SK-N-SH (cell line): Measurements from ENCODE around the gene ACBD6. TPM values are rescaled to one million over a fixed set of nuclear protein-coding genes. Genes with fewer than 3 reads are reported as not detected.

ENCODE experiments used
- CTCF ChIA-PET: fragments of 300-600, 350-600 bp; formaldehyde crosslinking; extraction: SDS; loops from one replicate; lab custom pipeline; 2021; lab: Yijun Ruan, JAX
- POLR2A ChIA-PET: fragments of 350-600 bp; sonication (Branson Sonifier 250); formaldehyde crosslinking; extraction: SDS; loops from one replicate; lab custom pipeline; 2020; ENCODE audit warnings: antibody characterized with exemption, inconsistent platforms; lab: Yijun Ruan, JAX
- DNase-seq: peaks from one replicate; pipeline ENCODE4 v3.0.0; 2012
- H2AFZ ChIP-seq: fragments of 200-600 bp; sonication (generic); 2 replicates; pipeline ENCODE4 v1.8.1; 2016; ENCODE audit warnings: antibody characterized with exemption, mild to moderate bottlenecking, low read depth
- H3F3A ChIP-seq: fragments of 200-600 bp; sonication (generic); replicated peaks from 2 replicates; pipeline ENCODE3; 2016; ENCODE audit warnings: antibody characterized with exemption, mild to moderate bottlenecking; ENCODE audit not compliant: insufficient read depth
- H3K27ac ChIP-seq, 2 experiments: fragments of 200-500 bp in 1 of 2; fragments of 200-600 bp in 1 of 2; sonication (Bioruptor generic) in 1 of 2; sonication (generic), shearing (Covaris generic) in 1 of 2; 2 replicates each; pipeline versions ENCODE4 v1.5.1 to v1.6.1; 2014 to 2016; ENCODE audit warnings: low read depth in 2 of 2, inconsistent platforms in 1 of 2, low read length in 1 of 2, mild to moderate bottlenecking in 1 of 2, mixed read lengths in 1 of 2
- H3K27me3 ChIP-seq: fragments of 200-600 bp; sonication (generic), shearing (Covaris generic); 2 replicates; pipeline ENCODE4 v1.6.1; 2016; ENCODE audit warnings: mixed run types; ENCODE audit not compliant: insufficient read depth
- H3K36me3 ChIP-seq, 2 experiments: fragments of 200-500 bp in 1 of 2; fragments of 200-600 bp in 1 of 2; sonication (Bioruptor generic) in 1 of 2; sonication (generic) in 1 of 2; replicated peaks in 1 of 2; 2 replicates each; pipeline versions ENCODE3 to v1.5.1; 2014 to 2016; ENCODE audit warnings: low read length in 1 of 2, mild to moderate bottlenecking in 1 of 2; ENCODE audit not compliant: insufficient read depth in 2 of 2, control insufficient read depth in 1 of 2
- H3K4me1 ChIP-seq, 2 experiments: fragments of 200-500 bp in 1 of 2; fragments of 200-600 bp in 1 of 2; sonication (Bioruptor generic) in 1 of 2; sonication (generic), shearing (Covaris generic) in 1 of 2; 2 replicates each; pipeline versions ENCODE4 v1.5.1 to v1.6.1; 2014 to 2016; ENCODE audit warnings: low read depth in 1 of 2, low read length in 1 of 2, mixed run types in 1 of 2; ENCODE audit not compliant: insufficient read depth in 2 of 2, control insufficient read depth in 1 of 2
- H3K4me2 ChIP-seq: fragments of 200-600 bp; sonication (generic), shearing (Covaris generic); 2 replicates; pipeline ENCODE4 v1.6.1; 2017; ENCODE audit warnings: mixed run types
- H3K4me3 ChIP-seq, 2 experiments: fragments of 200-500 bp in 1 of 2; fragments of 200-600 bp in 1 of 2; sonication (Bioruptor generic) in 1 of 2; sonication (generic), shearing (Covaris generic) in 1 of 2; 2 replicates each; pipeline versions ENCODE4 v1.5.1 to v1.8.1; 2014 to 2016; ENCODE audit warnings: low read depth in 2 of 2, inconsistent platforms in 1 of 2, low read length in 1 of 2, mild to moderate bottlenecking in 1 of 2, mixed read lengths in 1 of 2, moderate library complexity in 1 of 2
- H3K79me2 ChIP-seq: fragments of 200-600 bp; sonication (generic); 2 replicates; pipeline ENCODE4 v1.8.1; 2017; ENCODE audit warnings: mild to moderate bottlenecking; ENCODE audit not compliant: insufficient read depth
- H3K9ac ChIP-seq: fragments of 200-600 bp; sonication (generic); 2 replicates; pipeline ENCODE4 v1.6.1; 2017; ENCODE audit warnings: mixed run types
- H3K9me2 ChIP-seq: fragments of 200-600 bp; sonication (generic); 2 replicates; pipeline ENCODE4 v1.6.1; 2017; ENCODE audit warnings: mixed run types
- H3K9me3 ChIP-seq: fragments of 200-600 bp; sonication (generic); 2 replicates; pipeline ENCODE4 v1.6.1; 2017; ENCODE audit warnings: mixed run types, mild to moderate bottlenecking, moderate library complexity
- H4K20me1 ChIP-seq: fragments of 200-600 bp; sonication (generic); 2 replicates; pipeline ENCODE4 v1.6.1; 2017; ENCODE audit warnings: mild to moderate bottlenecking, mixed run types; ENCODE audit not compliant: insufficient read depth
- EP300 ChIP-seq, 2 experiments: IDR thresholded peaks; 2 replicates each; pipeline versions ENCODE4 v1.4.0 to v1.6.1; 2012; ENCODE audit warnings: borderline replicate concordance in 1 of 2, low read depth in 1 of 2, low read length in 1 of 2
- EZH2phosphoT487 ChIP-seq: fragments of 200-600 bp; sonication (generic); IDR thresholded peaks from 2 replicates; pipeline ENCODE4 v1.6.1; 2017; ENCODE audit warnings: low read depth, mixed run types, mild to moderate bottlenecking, antibody characterized with exemption, moderate library complexity, borderline replicate concordance
- FOSL2 ChIP-seq: IDR thresholded peaks from 2 replicates; pipeline ENCODE4 v1.4.0; 2012; ENCODE audit warnings: low read depth, mild to moderate bottlenecking, moderate library complexity, borderline replicate concordance
- FOXJ3 ChIP-seq: sonication (generic); formaldehyde crosslinking; IDR thresholded peaks from 2 replicates; pipeline ENCODE4 v1.5.1; 2020; ENCODE audit warnings: mild to moderate bottlenecking, missing genetic modification reagents
- GABPA ChIP-seq: IDR thresholded peaks from 2 replicates; pipeline ENCODE4 v1.4.0; 2012; ENCODE audit warnings: low read depth, mild to moderate bottlenecking
- JUND ChIP-seq: IDR thresholded peaks from 2 replicates; pipeline ENCODE4 v1.4.0; 2012
- NFIC ChIP-seq: IDR thresholded peaks from 2 replicates; pipeline ENCODE4 v1.4.0; 2012; ENCODE audit warnings: borderline replicate concordance
- NRF1 ChIP-seq: IDR thresholded peaks from 2 replicates; pipeline ENCODE4 v1.6.1; 2012; ENCODE audit warnings: low read depth, mild to moderate bottlenecking, low read length
- RFX5 ChIP-seq: IDR thresholded peaks from 2 replicates; pipeline ENCODE4 v1.6.1; 2012; ENCODE audit warnings: mild to moderate bottlenecking, improper control_type of control experiment, low read length
- RXRA ChIP-seq: IDR thresholded peaks from 2 replicates; pipeline ENCODE4 v1.4.0; 2012; ENCODE audit warnings: low read depth, mild to moderate bottlenecking, borderline replicate concordance
- SIN3A ChIP-seq: IDR thresholded peaks from 2 replicates; pipeline ENCODE4 v1.6.1; 2012; ENCODE audit warnings: low read depth, mild to moderate bottlenecking, low read length, moderate library complexity, borderline replicate concordance
- SMC3 ChIP-seq: IDR thresholded peaks from 2 replicates; pipeline ENCODE4 v1.6.1; 2012; ENCODE audit warnings: low read depth, low read length, improper control_type of control experiment
- TCF12 ChIP-seq: IDR thresholded peaks from 2 replicates; pipeline ENCODE4 v1.4.0; 2012
- TEAD4 ChIP-seq: IDR thresholded peaks from 2 replicates; pipeline ENCODE4 v1.4.0; 2012; ENCODE audit warnings: mild to moderate bottlenecking, borderline replicate concordance; ENCODE audit not compliant: insufficient read depth
- WGBS: methylation state at CpG from one replicate; pipeline ENCODE4 v1.1.6; 2017; ENCODE audit warnings: low lambda C conversion rate; 5-methylcytosine and 5-hydroxymethylcytosine counted together
- polyA plus RNA-seq, 3 experiments: library from polyadenylated mRNA; depleted of rRNA; stranded (reverse); fragments of >200 nt; gene quantifications; 2 replicates each; pipeline ENCODE4 v1.2.3, GENCODE V29; 2012
- TF ChIP-seq, protein P1 (sequence below): fragments of 150-350 bp; IDR thresholded peaks from 2 replicates; pipeline ENCODE4 v1.6.1; 2017; ENCODE audit warnings: antibody characterized with exemption, low read length, low read depth, borderline replicate concordance
- TF ChIP-seq, protein P2 (sequence below): IDR thresholded peaks from 2 replicates; pipeline ENCODE4 v1.4.0; 2012; ENCODE audit warnings: low read depth

The ACBD6 gene
- polyA plus RNA-seq, 1 of the 3 experiments (the other 2 are of a cell fraction), result 60.9 TPM

DNA sequence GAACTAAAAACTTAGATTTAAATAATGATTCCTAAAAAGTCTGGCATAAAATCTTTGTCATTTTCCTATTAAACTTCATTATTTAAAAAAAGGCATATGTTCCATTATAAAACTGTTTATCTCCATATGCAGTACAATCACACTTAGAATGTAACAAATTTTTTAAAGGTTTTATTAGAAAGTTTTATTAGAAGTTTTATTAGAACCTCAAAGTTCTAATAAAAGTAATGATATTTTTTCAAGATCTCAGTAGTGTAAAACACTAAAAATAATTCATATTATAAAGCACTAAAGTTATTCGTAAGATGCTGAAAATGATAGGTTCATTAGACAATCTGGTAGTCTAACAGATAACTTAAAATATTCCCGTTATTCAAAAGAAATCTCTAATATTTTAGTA is 43.6 kb downstream of the ACBD6 start:
- no peak for DNase-seq
- Histone ChIP-seq H3K9me3 (0 out of 2 replicates have a peak, but pooled peaks cover 13% of the 10 kb centered on the region), H3K9ac (no peak overlapping the region), H4K20me1 (no peaks in the 10 kb centered on the region), H3K36me3 (peaks cover 0 to 21% of the 10 kb centered on the region in 2 experiments), H3K4me3 (no peak overlapping the region), H3K9me2 (no peaks in the 10 kb centered on the region), H3K79me2 (peaks cover 52% of the 10 kb centered on the region; the same call in 1 of the 2 replicates), H3K27ac (no peak overlapping the region), H3K27me3 (no peaks in the 10 kb centered on the region), H3F3A (no peaks in the 10 kb centered on the region), H3K4me1 (no peaks in the 10 kb centered on the region), H3K4me2 (no peak overlapping the region), H2AFZ (no peak overlapping the region)
- ChIA-PET POLR2A (no interaction called here), CTCF (interaction anchor here (1.0 kb wide), 1 partner anchor 19 kb away, joined by 3 read pairs; no protein-coding TSS in a partner anchor)
- 96% methylated on average over 2 of the region's 2 CpGs for WGBS
- TF ChIP-seq, protein P1, sequence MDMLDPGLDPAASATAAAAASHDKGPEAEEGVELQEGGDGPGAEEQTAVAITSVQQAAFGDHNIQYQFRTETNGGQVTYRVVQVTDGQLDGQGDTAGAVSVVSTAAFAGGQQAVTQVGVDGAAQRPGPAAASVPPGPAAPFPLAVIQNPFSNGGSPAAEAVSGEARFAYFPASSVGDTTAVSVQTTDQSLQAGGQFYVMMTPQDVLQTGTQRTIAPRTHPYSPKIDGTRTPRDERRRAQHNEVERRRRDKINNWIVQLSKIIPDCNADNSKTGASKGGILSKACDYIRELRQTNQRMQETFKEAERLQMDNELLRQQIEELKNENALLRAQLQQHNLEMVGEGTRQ, result no peak
- TF ChIP-seq TCF12 (no peak), NRF1 (no peak)
- TF ChIP-seq, protein P2, sequence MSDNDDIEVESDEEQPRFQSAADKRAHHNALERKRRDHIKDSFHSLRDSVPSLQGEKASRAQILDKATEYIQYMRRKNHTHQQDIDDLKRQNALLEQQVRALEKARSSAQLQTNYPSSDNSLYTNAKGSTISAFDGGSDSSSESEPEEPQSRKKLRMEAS, result no peak

DNA sequence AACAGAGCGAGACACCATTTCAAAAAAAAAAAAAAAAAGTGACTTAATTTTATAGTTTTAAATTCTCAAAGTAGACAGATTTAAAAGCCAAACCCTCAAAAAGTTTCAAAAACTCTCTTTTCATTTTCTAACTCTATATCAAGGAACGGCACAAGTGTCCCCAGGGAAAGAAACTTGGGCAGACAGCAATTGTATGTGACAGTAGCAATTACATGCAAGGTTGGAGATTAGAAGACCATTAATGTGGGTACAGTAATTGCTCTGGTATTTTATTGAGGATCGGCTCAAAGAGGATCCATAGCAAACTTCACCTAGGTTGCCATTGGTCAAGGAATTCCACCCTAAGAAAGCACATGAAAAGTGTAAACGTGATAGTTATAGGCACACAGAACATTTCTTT is 46.2 kb downstream of the ACBD6 start:
- DNase-seq, result no peak
- Histone ChIP-seq H3F3A (no peaks in the 10 kb centered on the region), H3K9me3 (0 out of 2 replicates have a peak, but pooled peaks cover 4% of the 10 kb centered on the region), H3K9me2 (no peaks in the 10 kb centered on the region), H3K36me3 (peaks cover 0 to 20% of the 10 kb centered on the region in 2 experiments), H3K27ac (no peak overlapping the region), H3K4me2 (no peak overlapping the region), H4K20me1 (no peaks in the 10 kb centered on the region), H3K27me3 (no peaks in the 10 kb centered on the region), H2AFZ (no peak overlapping the region), H3K9ac (no peak overlapping the region), H3K4me3 (no peak overlapping the region), H3K79me2 (peaks cover 39% of the 10 kb centered on the region; the same call in 1 of the 2 replicates), H3K4me1 (no peaks in the 10 kb centered on the region)
- no peak for TF ChIP-seq TEAD4
- no peak for TF ChIP-seq FOSL2
- no peak for TF ChIP-seq EP300 (IDR thresholded peaks at IDR 0.05; ENCODE audit: borderline replicate concordance in 1 of 2, low read depth in 1 of 2, low read length in 1 of 2)
- no peak for TF ChIP-seq RFX5
- TF ChIP-seq NFIC, result no peak
- POLR2A ChIA-PET, result no interaction called here
- CTCF ChIA-PET, result no interaction called here
- 82% methylated on average over 4 of the region's 4 CpGs for WGBS

DNA sequence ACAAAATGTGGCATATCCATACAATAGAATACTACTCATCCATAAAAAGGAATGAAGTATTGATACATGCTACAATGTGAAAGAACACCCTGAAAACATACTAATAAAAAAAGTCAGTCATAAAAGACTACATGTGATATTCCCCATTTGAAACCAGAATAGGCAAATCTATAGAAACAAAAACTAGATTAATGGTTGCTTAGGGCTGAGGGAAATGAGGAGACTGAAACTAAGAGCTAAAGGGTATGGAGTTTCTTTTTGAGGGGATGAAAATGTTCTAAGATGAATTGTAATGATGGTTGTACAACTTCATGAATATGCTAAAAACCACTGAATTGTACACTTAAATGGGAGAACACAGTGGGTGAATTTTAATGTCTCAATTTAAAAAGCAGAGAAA is 50.9 kb downstream of the ACBD6 start:
- Histone ChIP-seq H4K20me1 (no peaks in the 10 kb centered on the region), H3K4me1 (no peaks in the 10 kb centered on the region)
- TF ChIP-seq TEAD4 (no peak), RFX5 (no peak), NRF1 (no peak), FOSL2 (no peak), NFIC (no peak), TCF12 (no peak), JUND (no peak), GABPA (no peak), FOXJ3 (CRISPR knock-in tag) (no peak), EZH2phosphoT487 (no peak), RXRA (no peak), SMC3 (no peak), SIN3A (no peak)
- TF ChIP-seq, all 33 proteins: peak for 0
- DNase-seq, result no peak
- H2AFZ ChIP-seq, result no peak overlapping the region
- ChIA-PET CTCF (no interaction called here), POLR2A (no interaction called here)
- no peaks in the 10 kb centered on the region for H3F3A ChIP-seq
- H3K9me3 ChIP-seq, result no peaks in the 10 kb centered on the region
- no peak overlapping the region for H3K9ac ChIP-seq
- no peaks in the 10 kb centered on the region for H3K27me3 ChIP-seq
- H3K4me3 ChIP-seq, result no peak overlapping the region
- H3K27ac ChIP-seq, result no peak overlapping the region
- H3K9me2 ChIP-seq, result 0 out of 2 replicates have a peak, but pooled peaks cover 3% of the 10 kb centered on the region
- no peak overlapping the region for H3K4me2 ChIP-seq
- peaks cover 42% of the 10 kb centered on the region for H3K79me2 ChIP-seq
- H3K36me3 ChIP-seq, result peaks cover 0 to 13% of the 10 kb centered on the region in 2 experiments
